H1 (cell line): Measurements from ENCODE around the gene C10orf120.

Experiments
- CHD2 ChIP-seq: IDR thresholded peaks from 2 replicates; pipeline ENCODE4 v1.6.1; 2012; ENCODE audit warnings: low read length, improper control_type of control experiment
- CTCF ChIP-seq, 3 experiments: IDR thresholded peaks; 1 replicate in 2 of 3; 2 replicates in 1 of 3; pipeline versions ENCODE4 v1.5.1 to v1.6.1; 2011; ENCODE audit warnings: low read length in 3 of 3, mild to moderate bottlenecking in 3 of 3, inconsistent platforms in 2 of 3, low read depth in 1 of 3, moderate library complexity in 1 of 3; ENCODE audit not compliant: insufficient read depth in 1 of 3; ENCODE audit errors: control extremely low read depth in 1 of 3
- EGR1 ChIP-seq: IDR thresholded peaks from 2 replicates; pipeline ENCODE4 v1.6.1; 2011; ENCODE audit warnings: low read depth, low read length, borderline replicate concordance
- EZH2 ChIP-seq: fragments of 200-600 bp; sonication (generic); IDR thresholded peaks from 2 replicates; pipeline ENCODE4 v1.7.1; 2012; ENCODE audit warnings: low read depth, mild to moderate bottlenecking, moderate library complexity, low read length, inconsistent platforms; ENCODE audit not compliant: severe bottlenecking
- HDAC2 ChIP-seq, 2 experiments: fragments of 300-600 bp in 1 of 2; sonication (generic) in 1 of 2; IDR thresholded peaks; 2 replicates each; pipeline ENCODE4 v1.6.1; 2011 to 2012; ENCODE audit warnings: low read depth in 2 of 2, low read length in 2 of 2, mild to moderate bottlenecking in 2 of 2, moderate library complexity in 2 of 2, borderline replicate concordance in 1 of 2, inconsistent platforms in 1 of 2
- PHF8 ChIP-seq: fragments of 200-600 bp; sonication (generic); conservative IDR thresholded peaks from 2 replicates; pipeline ENCODE4 v1.7.1; 2012; ENCODE audit warnings: low read depth, mild to moderate bottlenecking, inconsistent platforms, low read length, moderate library complexity
- POLR2AphosphoS5 ChIP-seq: IDR thresholded peaks from 2 replicates; pipeline ENCODE4 v1.6.1; 2011; ENCODE audit warnings: low read depth, low read length
- RAD21 ChIP-seq, 2 experiments: IDR thresholded peaks in 1 of 2; conservative IDR thresholded peaks in 1 of 2; 2 replicates each; pipeline ENCODE4 v1.6.1; 2011; ENCODE audit warnings: low read depth in 2 of 2, low read length in 2 of 2, improper control_type of control experiment in 1 of 2, inconsistent platforms in 1 of 2, mild to moderate bottlenecking in 1 of 2, moderate library complexity in 1 of 2
- TAF1 ChIP-seq: IDR thresholded peaks from 2 replicates; pipeline ENCODE4 v1.6.1; 2011; ENCODE audit warnings: mild to moderate bottlenecking, low read depth, low read length

GRCh38 chr10:122689146-122689820 is 10.4 kb downstream of the C10orf120 start:
- TF ChIP-seq EGR1 (no peak), EZH2 (no peak), TAF1 (no peak), RAD21 (IDR thresholded peaks at IDR 0.05 in 1 of 2, conservative IDR thresholded peaks at IDR 0.05 in 1 of 2; ENCODE audit: low read depth in 2 of 2, low read length in 2 of 2) (no peak), PHF8 (no peak), CTCF (IDR thresholded peaks at IDR 0.05; ENCODE audit: control extremely low read depth in 1 of 3, insufficient read depth in 1 of 3, low read depth in 1 of 3, low read length in 3 of 3) (no peak), CHD2 (no peak), HDAC2 (IDR thresholded peaks at IDR 0.05; ENCODE audit: borderline replicate concordance in 1 of 2, low read depth in 2 of 2, low read length in 2 of 2) (no peak), POLR2AphosphoS5 (no peak)
